Ascending aorta (tissue), 2 donors: Measurements from ENCODE around the gene A1BG. TPM values are rescaled to one million over a fixed set of nuclear protein-coding genes. Genes with fewer than 3 reads are reported as not detected.

Experiments used
- DNase-seq, 2 donors: peaks; one replicate each; pipeline ENCODE4 v3.0.0-alpha.2; 2019; ENCODE audit warnings: low spot score in 2 of 2
- H3K27ac ChIP-seq, 2 donors: fragments of 200-600 bp; sonication (generic); one replicate each; pipeline ENCODE4 v1.5.1; 2016 to 2017; ENCODE audit warnings: mild to moderate bottlenecking in 1 of 2
- H3K27me3 ChIP-seq: fragments of 200-600 bp; sonication (generic); one replicate; pipeline ENCODE4 v1.5.1; 2017
- H3K36me3 ChIP-seq, 2 donors: fragments of 200-600 bp; sonication (generic); one replicate each; pipeline ENCODE4 v1.5.1; 2016
- H3K4me1 ChIP-seq, 2 donors: fragments of 200-600 bp; sonication (generic); one replicate each; pipeline ENCODE4 v1.5.1; 2016 to 2017; ENCODE audit warnings: mild to moderate bottlenecking in 1 of 2
- H3K4me3 ChIP-seq, 2 donors: fragments of 200-600 bp; sonication (generic); one replicate each; pipeline ENCODE4 v1.5.1; 2016 to 2017; ENCODE audit warnings: mild to moderate bottlenecking in 1 of 2
- H3K9me3 ChIP-seq, 2 donors: fragments of 200-600 bp; sonication (generic); one replicate each; pipeline ENCODE4 v1.5.1; 2016
- CTCF ChIP-seq, 3 experiments: fragments of 200-600 bp in 2 of 3; fragments of 450-650 bp in 1 of 3; sonication (generic) in 2 of 3; IDR thresholded peaks; one replicate each; pipeline ENCODE4 v1.5.1; 2016 to 2019; ENCODE audit warnings: antibody characterized with exemption in 3 of 3, mild to moderate bottlenecking in 1 of 3, moderate library complexity in 1 of 3
- intact Hi-C: fragments of 100-400 bp; cut with DNase I; formaldehyde crosslinking; loops from one replicate; pipeline ENCODE4 v1.15.1; 2023
- total RNA-seq: library from RNA; depleted of rRNA; stranded (reverse); fragments of >200 nt; gene quantifications from one replicate; pipeline ENCODE4 v1.1.0, GENCODE V29; 2016

The A1BG gene
- total RNA-seq, 1 donor from 2014 or later = 0.32 TPM

DNA sequence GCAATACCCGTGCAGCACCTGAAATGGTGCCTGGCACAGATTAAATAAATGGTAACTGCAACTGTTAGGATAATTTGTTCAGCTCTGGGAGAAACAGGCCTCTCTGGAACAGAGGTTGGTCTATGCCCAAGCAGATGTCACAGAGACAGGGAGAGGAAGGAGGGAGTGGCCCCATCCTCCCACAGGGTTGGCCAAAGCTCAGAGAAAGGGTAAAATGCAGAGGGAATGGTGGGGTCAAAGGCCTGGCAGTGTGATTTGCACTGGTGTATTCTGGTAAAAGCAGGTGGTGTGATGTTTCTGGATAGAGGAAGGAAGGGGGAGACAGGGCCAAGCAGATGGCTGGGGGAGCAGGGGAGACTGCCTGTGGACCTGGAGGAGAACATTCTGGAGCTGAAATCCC, 17.1 kb downstream of the A1BG start:
- no peaks in the 10 kb centered on the region for H3K27me3 ChIP-seq
- no peak overlapping the region for H3K27ac ChIP-seq
- H3K4me3 ChIP-seq = no peak overlapping the region
- intact Hi-C loops = no loop called here
- no peaks in the 10 kb centered on the region for H3K4me1 ChIP-seq
- no peak for TF ChIP-seq CTCF (IDR thresholded peaks at IDR 0.05)
- peaks cover 39 to 60% of the 10 kb centered on the region in 2 donors for H3K36me3 ChIP-seq
- no peak for DNase-seq
- H3K9me3 ChIP-seq = peaks cover 0 to 8% of the 10 kb centered on the region in 2 donors

DNA sequence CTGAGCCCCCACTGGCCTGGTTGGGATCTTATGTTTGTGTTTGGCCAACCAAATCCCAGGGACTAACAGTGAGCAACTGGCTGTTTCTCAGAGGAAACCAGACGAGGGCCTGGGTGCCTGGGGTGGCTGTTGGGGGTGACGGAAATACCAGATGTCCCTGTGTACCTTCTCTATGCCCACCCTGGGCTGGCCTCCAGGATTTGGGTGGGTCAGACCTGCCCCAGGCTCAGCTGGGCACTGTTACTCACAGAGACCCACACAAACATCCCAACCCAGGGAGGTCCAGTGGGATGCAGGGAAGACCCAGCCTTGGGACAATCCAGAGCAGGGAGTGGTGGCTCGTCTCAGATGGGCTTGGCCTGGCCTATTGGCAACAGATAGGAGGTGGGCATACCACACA, 17.7 kb downstream of the A1BG start:
- Histone ChIP-seq H3K36me3 (peaks cover 39 to 54% of the 10 kb centered on the region in 2 donors), H3K27me3 (no peaks in the 10 kb centered on the region), H3K4me3 (no peak overlapping the region), H3K4me1 (no peaks in the 10 kb centered on the region), H3K27ac (no peak overlapping the region), H3K9me3 (peaks cover 0 to 8% of the 10 kb centered on the region in 2 donors)
- intact Hi-C loops = no loop called here
- DNase-seq = no peak
- TF ChIP-seq CTCF (IDR thresholded peaks at IDR 0.05) = no peak

GRCh38 chr19:58334691-58335249, 18.5 kb downstream of the A1BG start:
- no peak for DNase-seq
- Histone ChIP-seq H3K36me3 (peaks cover 36 to 48% of the 10 kb centered on the region in 2 donors), H3K27ac (no peak overlapping the region), H3K9me3 (peaks cover 0 to 8% of the 10 kb centered on the region in 2 donors), H3K4me1 (no peaks in the 10 kb centered on the region), H3K27me3 (no peaks in the 10 kb centered on the region), H3K4me3 (no peak overlapping the region)
- intact Hi-C loops = no loop called here
- TF ChIP-seq CTCF (IDR thresholded peaks at IDR 0.05) = no peak

- DNase-seq = no peak
- H3K4me1 ChIP-seq = peaks cover 4 to 7% of the 10 kb centered on the region in 2 donors
- no peak overlapping the region for H3K27ac ChIP-seq
- peaks cover 15 to 27% of the 10 kb centered on the region in 2 donors for H3K36me3 ChIP-seq
- H3K9me3 ChIP-seq = no peaks in the 10 kb centered on the region
- H3K4me3 ChIP-seq = no peak overlapping the region
- no peak for TF ChIP-seq CTCF (IDR thresholded peaks at IDR 0.05)
- intact Hi-C loops = no loop called here
- no peaks in the 10 kb centered on the region for H3K27me3 ChIP-seq
Observed at GRCh38 chr19:58332697-58333096, 20.6 kb downstream of the A1BG start.

DNA sequence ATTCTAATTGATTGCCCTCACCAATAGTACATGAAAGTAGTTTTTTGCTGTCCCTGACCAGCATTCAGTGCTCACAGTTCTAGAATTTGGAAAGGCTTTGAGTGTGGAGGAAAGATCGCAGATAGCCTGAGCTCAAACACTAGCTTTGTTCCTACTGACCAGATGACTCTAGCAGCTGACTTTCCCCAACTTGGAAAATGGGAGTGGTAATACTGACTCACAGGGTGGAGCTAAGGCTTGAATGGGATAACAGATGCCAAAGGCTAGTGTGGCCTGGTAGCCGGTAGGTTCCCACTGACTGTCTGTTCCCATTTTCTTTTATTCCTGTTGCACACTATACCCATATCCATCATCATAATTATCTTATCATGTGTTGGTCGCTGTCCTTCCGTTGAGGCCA, 22.8 kb downstream of the A1BG start:
- intact Hi-C loops = no loop called here
- peaks cover 9 to 12% of the 10 kb centered on the region in 2 donors for H3K36me3 ChIP-seq

More for the DNA sequence above, 22.8 kb downstream of the A1BG start:
- H3K4me3 ChIP-seq = no peak overlapping the region
- peaks cover 4 to 13% of the 10 kb centered on the region in 2 donors for H3K4me1 ChIP-seq
- H3K27me3 ChIP-seq = no peaks in the 10 kb centered on the region
- no peaks in the 10 kb centered on the region for H3K9me3 ChIP-seq
- H3K27ac ChIP-seq = no peak overlapping the region
- no peak for TF ChIP-seq CTCF (IDR thresholded peaks at IDR 0.05)
- DNase-seq = no peak
